ENCODE data around the gene MYT1. TPM values are rescaled to one million over a fixed set of nuclear protein-coding genes. Genes with fewer than 3 reads are reported as not detected.

The MYT1 gene
- total RNA-seq, 1 experiment from 2014 or later = 0.69 TPM

- Histone ChIP-seq H3K4me3 (ENCODE audit: insufficient read depth, low read depth, low read length) (no peak overlapping the region), H3K27me3 (ENCODE audit: control insufficient read depth, insufficient read depth, low read length) (no peaks in the 10 kb centered on the region), H3K36me3 (replicated peaks; ENCODE audit: control insufficient read depth, insufficient read depth, low read length) (no peaks in the 10 kb centered on the region)
- DNase-seq = no peak
Observed at GRCh38 chr20:64196847-64197306, 32.6 kb downstream of the MYT1 start.

GRCh38 chr20:64198347-64198746, 34.1 kb downstream of the MYT1 start:
- DNase-seq = no peak
- Histone ChIP-seq H3K27me3 (ENCODE audit: control insufficient read depth, insufficient read depth, low read length) (no peaks in the 10 kb centered on the region), H3K4me3 (ENCODE audit: insufficient read depth, low read depth, low read length) (no peak overlapping the region), H3K36me3 (replicated peaks; ENCODE audit: control insufficient read depth, insufficient read depth, low read length) (no peaks in the 10 kb centered on the region)

DNA sequence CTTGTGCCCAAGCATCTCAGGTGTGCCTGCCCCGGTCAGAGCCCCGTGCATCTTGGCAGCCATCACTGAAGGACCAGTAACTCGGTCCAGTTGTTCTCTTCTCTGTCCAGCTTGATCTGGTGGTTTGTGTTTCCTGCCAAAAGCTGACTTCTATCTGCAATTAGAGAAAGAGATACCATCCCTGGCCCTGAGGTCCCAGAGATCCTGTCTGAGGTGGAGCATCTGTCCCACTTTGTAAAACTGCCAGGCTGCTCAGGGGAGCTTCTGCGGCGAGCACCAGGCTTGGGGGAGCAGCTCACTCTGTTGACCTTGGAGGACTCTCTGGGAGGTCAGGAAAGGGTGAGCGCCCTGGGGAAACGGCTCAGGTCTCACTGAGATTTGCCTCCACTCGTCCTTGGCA, 35.1 kb downstream of the MYT1 start:
- Histone ChIP-seq H3K4me3 (ENCODE audit: insufficient read depth, low read depth, low read length) (no peak overlapping the region), H3K27me3 (ENCODE audit: control insufficient read depth, insufficient read depth, low read length) (no peaks in the 10 kb centered on the region), H3K36me3 (replicated peaks; ENCODE audit: control insufficient read depth, insufficient read depth, low read length) (no peaks in the 10 kb centered on the region)
- DNase-seq = no peak

- Histone ChIP-seq H3K27me3 (ENCODE audit: control insufficient read depth, insufficient read depth, low read length) (no peaks in the 10 kb centered on the region), H3K4me3 (ENCODE audit: insufficient read depth, low read depth, low read length) (no peak overlapping the region), H3K36me3 (replicated peaks; ENCODE audit: control insufficient read depth, insufficient read depth, low read length) (no peaks in the 10 kb centered on the region)
- DNase-seq = no peak
Observed at GRCh38 chr20:64200740-64201139, 36.5 kb downstream of the MYT1 start.

- no peak for DNase-seq
- no peaks in the 10 kb centered on the region for H3K27me3 ChIP-seq (ENCODE audit: control insufficient read depth, insufficient read depth, low read length)
- H3K4me3 ChIP-seq (ENCODE audit: insufficient read depth, low read depth, low read length) = no peak overlapping the region
- H3K36me3 ChIP-seq (replicated peaks; ENCODE audit: control insufficient read depth, insufficient read depth, low read length) = no peaks in the 10 kb centered on the region
Observed at GRCh38 chr20:64201653-64202052, 37.4 kb downstream of the MYT1 start.

GRCh38 chr20:64203037-64203777, 39.0 kb downstream of the MYT1 start:
- Histone ChIP-seq H3K4me3 (ENCODE audit: insufficient read depth, low read depth, low read length) (no peak overlapping the region), H3K36me3 (replicated peaks; ENCODE audit: control insufficient read depth, insufficient read depth, low read length) (no peaks in the 10 kb centered on the region), H3K27me3 (ENCODE audit: control insufficient read depth, insufficient read depth, low read length) (no peaks in the 10 kb centered on the region)
- no peak for DNase-seq

GRCh38 chr20:64205611-64206026, 41.4 kb downstream of the MYT1 start:
- H3K36me3 ChIP-seq (replicated peaks; ENCODE audit: control insufficient read depth, insufficient read depth, low read length) = no peaks in the 10 kb centered on the region
- H3K27me3 ChIP-seq (ENCODE audit: control insufficient read depth, insufficient read depth, low read length) = no peaks in the 10 kb centered on the region
- no peak overlapping the region for H3K4me3 ChIP-seq (ENCODE audit: insufficient read depth, low read depth, low read length)
- no peak for DNase-seq

GRCh38 chr20:64206614-64207013, 42.4 kb downstream of the MYT1 start:
- H3K36me3 ChIP-seq (replicated peaks; ENCODE audit: control insufficient read depth, insufficient read depth, low read length) = no peaks in the 10 kb centered on the region
- no peak for DNase-seq
- H3K4me3 ChIP-seq (ENCODE audit: insufficient read depth, low read depth, low read length) = no peak overlapping the region
- H3K27me3 ChIP-seq (ENCODE audit: control insufficient read depth, insufficient read depth, low read length) = no peaks in the 10 kb centered on the region

- Histone ChIP-seq H3K36me3 (replicated peaks; ENCODE audit: control insufficient read depth, insufficient read depth, low read length) (no peaks in the 10 kb centered on the region), H3K27me3 (ENCODE audit: control insufficient read depth, insufficient read depth, low read length) (no peaks in the 10 kb centered on the region), H3K4me3 (ENCODE audit: insufficient read depth, low read depth, low read length) (no peak overlapping the region)
- DNase-seq = no peak
Observed at GRCh38 chr20:64207641-64208590, 43.7 kb downstream of the MYT1 start.

- no peak for DNase-seq
- no peak overlapping the region for H3K4me3 ChIP-seq (ENCODE audit: insufficient read depth, low read depth, low read length)
- H3K36me3 ChIP-seq (replicated peaks; ENCODE audit: control insufficient read depth, insufficient read depth, low read length) = no peaks in the 10 kb centered on the region
- H3K27me3 ChIP-seq (ENCODE audit: control insufficient read depth, insufficient read depth, low read length) = no peaks in the 10 kb centered on the region
Observed at GRCh38 chr20:64209148-64209547, 44.9 kb downstream of the MYT1 start.

GRCh38 chr20:64210656-64211369, 46.6 kb downstream of the MYT1 start:
- H3K27me3 ChIP-seq (ENCODE audit: control insufficient read depth, insufficient read depth, low read length) = no peaks in the 10 kb centered on the region
- DNase-seq = no peak
- no peak overlapping the region for H3K4me3 ChIP-seq (ENCODE audit: insufficient read depth, low read depth, low read length)
- no peaks in the 10 kb centered on the region for H3K36me3 ChIP-seq (replicated peaks; ENCODE audit: control insufficient read depth, insufficient read depth, low read length)

- no peak for DNase-seq
- Histone ChIP-seq H3K27me3 (ENCODE audit: control insufficient read depth, insufficient read depth, low read length) (no peaks in the 10 kb centered on the region), H3K4me3 (ENCODE audit: insufficient read depth, low read depth, low read length) (no peak overlapping the region), H3K36me3 (replicated peaks; ENCODE audit: control insufficient read depth, insufficient read depth, low read length) (no peaks in the 10 kb centered on the region)
Observed at GRCh38 chr20:64211874-64212658, 47.8 kb downstream of the MYT1 start.

- Histone ChIP-seq H3K27me3 (ENCODE audit: control insufficient read depth, insufficient read depth, low read length) (no peaks in the 10 kb centered on the region), H3K36me3 (replicated peaks; ENCODE audit: control insufficient read depth, insufficient read depth, low read length) (no peaks in the 10 kb centered on the region), H3K4me3 (ENCODE audit: insufficient read depth, low read depth, low read length) (no peak overlapping the region)
- DNase-seq = no peak
Observed at GRCh38 chr20:64212755-64213154, 48.5 kb downstream of the MYT1 start.

DNA sequence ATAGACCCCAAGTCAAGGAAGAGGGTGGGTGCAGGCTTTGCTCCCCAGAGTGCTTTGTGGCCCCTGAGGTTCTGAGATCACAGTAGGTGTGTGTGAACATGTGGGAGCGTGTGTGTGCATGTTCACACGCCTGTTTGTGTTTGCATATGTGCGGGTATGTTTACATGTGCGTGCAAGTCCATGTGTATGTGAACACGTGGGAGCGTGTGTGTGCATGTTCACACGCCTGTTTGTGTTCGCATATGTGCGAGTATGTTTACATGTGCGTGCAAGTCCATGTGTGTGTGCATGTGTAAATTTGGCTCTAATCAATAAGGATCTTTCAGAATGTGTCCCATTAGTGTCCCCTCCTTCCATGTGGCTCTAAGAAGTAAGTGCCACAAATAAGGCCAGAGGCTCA, 49.9 kb downstream of the MYT1 start:
- Histone ChIP-seq H3K36me3 (replicated peaks; ENCODE audit: control insufficient read depth, insufficient read depth, low read length) (no peaks in the 10 kb centered on the region), H3K27me3 (ENCODE audit: control insufficient read depth, insufficient read depth, low read length) (no peaks in the 10 kb centered on the region), H3K4me3 (ENCODE audit: insufficient read depth, low read depth, low read length) (no peak overlapping the region)
- no peak for DNase-seq

Data from H7 (cell line).